H54 (cell line): Measurements from ENCODE around the gene SLAMF6.
"Not testable (repeated sequence)": the region's sequence is repeated elsewhere in the genome, so short reads cannot be mapped to it uniquely, and the experiment has no call there.

Experiments used
- DNase-seq: peaks from one replicate; pipeline ENCODE4 v3.0.0; 2011; ENCODE audit warnings: low spot score, mixed read lengths; ENCODE audit not compliant: insufficient read length
- FAIRE-seq: peaks from 3 replicates; lab custom pipeline; 2011; peaks lifted over from hg19 to GRCh38; lab: Jason Lieb, UNC
- POLR2A ChIP-seq: IDR thresholded peaks from 2 replicates; pipeline ENCODE4 v1.6.1; 2011; ENCODE audit warnings: low read depth, mild to moderate bottlenecking, low read length

Gene SLAMF6

GRCh38 chr1:160537714-160538665 lies 14.9 kb upstream of the SLAMF6 start:
- no peak for DNase-seq
- FAIRE-seq = no peak
- TF ChIP-seq POLR2A = no peak

DNA sequence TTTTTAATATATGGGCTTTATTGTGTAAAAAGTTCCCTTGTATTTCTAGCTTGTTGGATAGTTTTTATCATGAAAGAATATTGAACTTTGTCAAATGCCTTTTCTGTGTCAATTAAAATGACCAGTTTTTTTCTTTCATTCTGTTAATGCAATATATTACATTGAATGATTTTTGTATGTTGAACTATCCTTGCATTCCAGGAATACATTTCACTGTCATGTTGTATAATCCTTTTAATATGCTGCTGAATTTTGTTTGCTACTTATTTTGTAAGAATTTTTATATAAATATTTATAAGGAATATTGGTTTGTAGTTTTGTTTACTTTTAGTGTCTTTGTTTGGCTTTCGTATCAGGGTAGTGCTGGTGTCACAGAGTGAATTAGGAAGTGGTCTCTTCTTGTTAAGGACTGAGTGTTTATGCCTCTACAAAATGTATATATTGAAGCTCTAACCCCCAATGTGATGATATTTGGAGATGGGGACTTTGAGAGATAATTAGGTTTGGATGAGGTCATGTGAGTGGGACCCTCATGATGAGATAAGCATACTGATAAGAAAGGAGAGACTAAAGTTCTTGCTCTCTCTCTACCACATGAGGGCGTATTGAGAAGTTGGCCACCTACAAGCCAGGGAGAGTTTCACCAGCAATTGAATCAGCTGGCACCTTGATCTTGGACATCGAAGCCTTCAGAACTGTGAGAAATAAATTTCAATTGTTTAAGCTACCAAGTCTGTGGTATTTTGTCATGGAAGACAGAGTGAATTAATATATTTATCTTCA lies 12.0 kb upstream of the SLAMF6 start:
- FAIRE-seq (no peak), DNase-seq (no peak)
- TF ChIP-seq POLR2A = no peak

DNA sequence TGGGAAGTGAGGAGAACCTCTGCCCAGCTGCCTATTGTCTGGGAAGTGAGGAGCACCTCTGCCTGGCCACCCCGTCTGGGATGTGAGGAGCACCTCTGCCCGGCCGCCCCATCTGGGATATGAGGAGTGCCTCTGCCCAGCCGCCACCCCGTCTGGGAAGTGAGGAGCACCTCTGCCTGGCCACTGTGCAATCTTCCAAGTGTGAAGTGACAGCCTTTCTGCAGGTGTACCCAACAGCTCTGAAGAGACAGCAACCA lies 9.4 kb upstream of the SLAMF6 start:
- not testable (repeated sequence) for FAIRE-seq, DNase-seq

- not testable (repeated sequence) for DNase-seq, FAIRE-seq
Observed at GRCh38 chr1:160531809-160532556, 8.9 kb upstream of the SLAMF6 start.

GRCh38 chr1:160529401-160529952 lies 6.4 kb upstream of the SLAMF6 start:
- not testable (repeated sequence) for FAIRE-seq

GRCh38 chr1:160523789-160524188 lies 734 bp upstream of the SLAMF6 start:
- not testable (repeated sequence) for FAIRE-seq, DNase-seq

More at GRCh38 chr1:160529401-160529952, 6.4 kb upstream of the SLAMF6 start:
- not testable (repeated sequence) for DNase-seq

DNA sequence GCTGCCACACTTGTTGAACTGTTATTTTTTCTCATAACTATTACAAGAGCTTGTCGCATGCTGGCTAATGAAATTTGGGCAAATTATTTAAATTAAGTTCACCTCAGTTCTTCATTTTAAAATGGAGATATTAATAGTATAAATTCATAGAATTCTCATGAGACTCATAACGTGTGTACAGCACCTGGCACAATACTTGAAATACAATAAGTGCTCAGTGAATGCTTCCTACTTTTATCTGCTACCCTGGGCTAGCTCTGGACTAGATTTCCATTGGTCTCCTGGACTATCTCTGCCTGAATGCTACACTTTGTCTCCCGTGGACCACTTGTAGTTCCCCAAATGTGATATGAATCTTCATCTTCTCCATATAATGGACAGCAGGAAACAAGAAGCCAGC lies 919 bp downstream of the SLAMF6 start:
- FAIRE-seq = no peak
- DNase-seq = no peak
- TF ChIP-seq POLR2A = no peak

DNA sequence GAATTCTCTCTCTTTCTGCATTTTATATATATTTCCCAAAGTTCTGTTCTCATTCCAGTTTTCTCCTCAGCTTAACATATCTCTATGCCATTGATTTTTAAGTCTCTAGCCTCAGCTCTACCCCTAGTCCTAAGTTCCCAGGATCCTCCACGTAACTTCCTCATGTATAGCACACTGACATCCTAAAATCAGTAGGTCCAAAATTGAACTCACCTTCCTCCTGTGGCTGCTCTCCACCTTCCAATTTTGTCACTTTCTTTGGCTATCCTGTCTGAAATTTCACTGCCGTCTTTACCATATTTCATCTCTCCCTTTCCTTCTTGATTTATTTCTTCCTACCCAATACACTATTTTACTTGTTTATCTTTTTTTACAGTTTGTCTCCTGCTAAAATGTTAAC lies 1.5 kb downstream of the SLAMF6 start:
- DNase-seq = no peak
- no peak for FAIRE-seq
- no peak for TF ChIP-seq POLR2A

- DNase-seq (no peak), FAIRE-seq (no peak)
- TF ChIP-seq POLR2A = no peak
Observed at GRCh38 chr1:160520999-160521398, 2.1 kb downstream of the SLAMF6 start.

DNA sequence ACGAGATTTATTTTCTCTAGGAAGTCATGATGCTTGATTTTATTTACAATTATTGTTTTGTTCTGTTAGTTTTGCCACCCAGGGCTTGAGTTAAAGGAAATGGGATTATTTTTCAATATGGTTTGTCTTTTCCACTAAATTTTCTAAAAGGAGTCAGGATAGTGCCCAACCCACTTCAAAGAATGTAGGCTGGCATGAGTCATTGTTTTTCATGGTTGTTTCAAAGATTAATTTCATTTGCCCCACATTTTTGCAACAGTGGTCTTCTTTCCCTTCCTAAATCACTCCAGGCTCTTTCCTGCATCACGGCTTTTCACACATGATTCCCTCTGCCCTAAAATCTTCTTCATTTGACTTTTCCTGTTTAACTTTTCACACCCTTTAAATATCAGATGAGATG lies 2.5 kb downstream of the SLAMF6 start:
- FAIRE-seq (no peak), DNase-seq (no peak)
- TF ChIP-seq POLR2A = no peak

DNA sequence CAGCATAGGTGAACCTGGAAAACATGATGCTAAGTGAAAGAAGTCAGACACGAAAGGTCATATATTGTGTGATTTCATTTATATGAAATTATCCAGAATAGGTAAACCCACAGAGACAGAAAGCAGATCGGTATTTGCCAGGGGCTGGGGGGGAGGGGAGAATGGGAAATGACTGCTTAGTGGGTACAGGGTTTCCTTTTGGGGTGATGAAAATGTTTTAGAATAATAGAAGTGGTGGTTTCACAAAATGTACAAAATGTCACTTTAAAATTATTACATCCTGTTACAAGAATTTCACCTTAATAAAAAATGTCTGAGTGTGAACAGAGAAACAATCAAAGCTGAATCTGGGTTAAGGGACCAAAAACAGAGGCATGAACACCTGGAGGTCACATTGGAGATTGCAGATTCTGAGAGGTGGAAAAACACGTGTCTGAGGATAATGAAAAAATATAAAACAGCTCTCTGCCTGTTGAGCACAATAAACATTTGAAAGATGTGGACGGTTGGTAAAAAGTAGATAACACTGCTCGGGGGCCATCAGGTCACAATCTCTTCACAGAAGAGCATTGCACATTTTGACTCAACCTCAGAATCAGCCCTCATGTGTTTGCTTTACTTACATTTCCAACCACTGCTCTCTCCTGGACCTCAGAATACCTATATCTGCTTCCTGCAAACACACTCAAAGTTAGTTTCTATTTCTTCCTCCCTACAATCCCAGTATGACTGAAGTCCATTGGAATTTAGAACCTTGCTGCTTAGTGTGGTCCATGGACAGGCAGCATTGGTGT lies 3.2 kb downstream of the SLAMF6 start:
- no peak for FAIRE-seq
- no peak for DNase-seq
- no peak for TF ChIP-seq POLR2A

- FAIRE-seq, DNase-seq: not testable (repeated sequence)
Observed at GRCh38 chr1:160517519-160517918, 5.5 kb downstream of the SLAMF6 start.

DNA sequence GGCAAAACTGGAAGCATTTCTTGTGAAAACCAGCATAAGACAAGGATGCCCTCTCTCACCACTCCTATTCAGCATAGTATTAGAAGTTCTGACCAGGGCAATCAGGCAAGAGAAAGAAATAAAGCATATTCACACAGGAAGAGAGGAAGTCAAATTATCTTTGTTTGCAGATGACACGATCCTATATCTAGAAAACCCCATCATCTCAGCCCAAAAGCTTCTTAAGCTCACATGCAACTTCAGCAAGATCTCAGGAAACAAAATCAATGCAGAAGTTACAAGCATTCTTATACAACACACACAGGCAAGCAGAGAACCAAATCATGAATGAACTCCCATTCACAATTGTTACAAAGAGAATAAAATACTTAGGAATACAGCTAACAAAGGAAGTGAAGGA lies 7.1 kb downstream of the SLAMF6 start:
- not testable (repeated sequence) for FAIRE-seq, DNase-seq
